GM18907 (cell line): ENCODE measurements around the gene NBPF3.
"Not testable (repeated sequence)": the region's sequence is repeated elsewhere in the genome, so short reads cannot be mapped to it uniquely, and the experiment has no call there.

Experiments
- ATAC-seq: cut with Tn5 transposase; IDR thresholded peaks from one replicate; pipeline ENCODE4 v1.9.1; 2021; ENCODE audit warnings: mild to moderate bottlenecking, moderate library complexity; ENCODE audit not compliant: unreplicated experiment

NBPF3 gene

DNA sequence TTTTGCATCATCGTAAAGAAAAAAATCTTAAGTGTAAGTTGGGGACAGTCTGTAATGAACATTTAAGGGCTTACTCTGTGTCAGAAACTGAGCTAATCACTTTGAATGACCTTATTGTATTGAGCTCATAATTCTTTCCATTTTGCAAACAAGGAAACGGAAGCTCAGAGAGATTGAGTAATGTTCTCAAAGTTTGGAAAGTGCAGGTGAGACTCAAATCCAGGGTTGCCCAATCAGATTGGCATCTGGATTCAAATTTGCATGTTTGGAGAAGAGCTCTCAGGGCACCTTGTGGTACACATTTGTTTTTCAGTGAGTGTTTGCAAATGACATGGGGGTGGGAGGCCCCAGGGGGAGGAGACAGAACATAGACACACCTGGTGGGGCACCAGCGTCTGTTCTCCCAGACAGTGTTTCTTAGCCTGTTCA lies 77.2 kb downstream of the NBPF3 start:
- no peak for ATAC-seq

DNA sequence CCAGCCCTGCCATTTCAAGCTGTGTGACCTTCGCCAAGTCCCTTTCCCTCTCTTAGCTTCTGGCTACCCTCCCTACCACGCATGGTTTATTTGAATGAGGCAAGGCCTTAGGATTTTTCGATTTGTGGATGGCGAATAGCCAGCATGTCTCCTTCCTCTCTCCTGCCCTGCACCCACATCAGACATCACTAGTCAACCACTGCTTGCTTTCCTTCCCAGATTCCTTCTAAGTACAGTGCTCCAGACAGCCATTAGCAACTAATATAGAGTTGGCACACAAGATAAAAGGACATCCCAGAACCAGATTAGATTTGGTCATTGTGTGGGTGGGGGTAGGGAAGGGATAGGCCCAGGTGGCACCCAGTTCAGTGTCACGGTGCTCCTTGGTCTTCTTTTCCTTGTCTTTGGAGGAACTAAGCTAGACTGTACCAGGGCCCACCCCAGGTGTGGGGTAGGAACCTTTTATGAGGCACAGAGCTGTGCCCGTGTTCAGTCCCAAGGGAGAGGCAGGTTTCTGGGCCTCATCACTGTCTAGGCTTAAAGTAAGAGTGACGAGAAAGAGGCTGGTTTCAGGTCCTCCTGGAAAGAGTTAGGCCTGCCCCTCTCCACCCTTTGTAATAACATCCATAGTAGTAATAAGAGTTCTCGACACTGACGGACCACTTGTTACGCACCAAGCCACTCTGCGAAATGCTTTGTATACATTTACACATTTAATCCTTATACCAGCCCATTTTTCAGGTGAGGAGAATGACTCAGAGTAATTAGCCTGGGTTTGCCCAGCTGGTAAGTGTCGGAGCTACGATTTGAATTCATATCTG lies 77.9 kb downstream of the NBPF3 start:
- no peak for ATAC-seq

DNA sequence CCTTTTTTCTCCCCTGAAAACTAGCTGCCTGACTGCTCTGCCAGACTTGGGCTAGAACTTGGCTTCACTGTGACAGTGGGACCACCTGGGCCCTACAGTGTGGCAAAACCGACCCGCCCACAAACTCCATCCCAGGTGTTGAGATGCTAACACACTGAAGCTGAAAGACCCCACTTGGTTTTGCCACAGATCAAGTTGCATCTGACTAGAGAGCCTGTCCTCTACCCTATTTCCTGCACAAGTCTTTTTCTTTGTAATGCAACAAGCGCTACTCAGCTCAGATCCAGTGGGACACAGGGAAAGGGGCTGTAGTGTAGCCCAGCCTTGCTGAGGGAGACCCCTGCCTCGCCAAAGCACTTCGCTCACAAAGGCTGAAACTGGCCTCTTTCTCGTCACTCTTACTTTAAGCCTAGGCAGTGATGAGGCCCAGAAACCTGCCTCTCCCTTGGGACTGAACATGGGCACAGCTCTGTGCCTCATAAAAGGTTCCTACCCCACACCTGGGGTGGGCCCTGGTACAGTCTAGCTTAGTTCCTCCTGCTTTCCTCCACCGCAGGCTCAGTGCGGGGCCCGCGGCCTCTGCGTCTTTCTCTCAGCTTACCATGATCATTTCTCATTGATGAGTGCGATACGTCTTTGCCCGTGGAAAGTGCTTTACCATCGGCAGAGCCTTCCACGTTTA lies 79.0 kb downstream of the NBPF3 start:
- ATAC-seq: no peak

DNA sequence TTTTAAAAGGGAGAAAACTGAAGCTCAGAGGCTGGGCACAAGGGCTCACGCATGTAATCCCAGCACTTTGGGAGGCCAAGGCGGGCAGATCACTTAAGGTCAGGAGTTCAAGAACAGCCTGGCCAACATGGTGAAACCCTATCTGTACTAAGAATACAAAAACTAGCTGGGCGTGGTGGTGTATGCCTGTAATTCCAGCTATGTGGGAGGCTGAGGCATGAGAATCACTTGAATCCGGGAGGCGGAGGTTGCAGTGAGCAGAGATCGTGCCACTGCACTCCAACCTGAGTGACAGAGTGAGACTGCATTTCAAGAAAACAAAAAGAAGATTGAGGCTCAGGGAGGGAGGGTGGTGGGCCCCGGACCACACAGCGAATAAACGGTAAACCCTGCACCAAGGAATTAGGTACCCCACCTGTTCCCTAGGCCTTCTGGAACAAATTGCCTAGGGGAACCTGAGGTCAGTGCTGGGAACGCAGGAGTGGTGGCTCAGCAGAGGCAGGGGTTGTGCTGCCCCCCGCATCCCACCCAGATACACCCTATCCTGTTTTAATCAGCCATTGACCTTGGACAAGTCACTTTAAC lies 79.6 kb downstream of the NBPF3 start:
- ATAC-seq: not testable (repeated sequence)

DNA sequence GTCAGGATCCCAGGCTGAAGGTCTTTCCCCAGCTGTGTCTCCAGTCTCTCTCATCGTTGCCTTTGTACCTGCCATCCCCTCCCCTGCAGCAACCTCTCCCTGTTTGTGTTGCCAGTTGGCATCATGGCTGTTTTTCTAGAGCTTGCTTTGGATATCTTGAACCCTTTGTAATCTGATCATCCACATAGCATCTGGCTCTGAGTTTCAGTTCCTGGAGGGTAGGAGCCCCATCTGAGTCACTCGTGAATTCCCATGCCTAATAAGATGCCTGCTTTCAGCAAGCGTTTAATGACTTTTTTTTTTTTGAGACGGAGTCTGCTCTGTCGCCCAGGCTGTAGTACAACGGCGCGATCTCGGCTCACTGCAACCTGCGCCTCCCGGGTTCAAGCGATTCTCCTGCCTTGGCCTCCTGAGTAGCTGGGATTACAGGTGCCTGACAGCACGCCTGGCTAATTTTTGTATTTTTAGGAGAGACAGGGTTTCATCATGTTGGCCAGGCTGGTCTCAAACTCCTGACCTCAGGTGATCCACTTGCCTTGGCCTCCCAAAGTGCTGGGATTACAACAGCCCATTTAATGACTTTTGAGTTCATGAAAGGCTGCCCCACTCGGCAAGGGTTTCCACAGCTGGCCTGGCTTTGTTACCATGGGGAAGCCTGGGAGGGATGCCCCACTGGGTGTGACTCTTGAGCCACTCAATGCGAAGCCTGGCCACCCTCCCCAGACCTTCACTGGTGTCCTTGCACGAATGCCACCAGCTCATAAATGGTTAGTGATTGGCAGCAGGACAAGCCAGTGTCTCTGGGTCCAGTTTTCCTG lies 81.2 kb downstream of the NBPF3 start:
- ATAC-seq: no peak

DNA sequence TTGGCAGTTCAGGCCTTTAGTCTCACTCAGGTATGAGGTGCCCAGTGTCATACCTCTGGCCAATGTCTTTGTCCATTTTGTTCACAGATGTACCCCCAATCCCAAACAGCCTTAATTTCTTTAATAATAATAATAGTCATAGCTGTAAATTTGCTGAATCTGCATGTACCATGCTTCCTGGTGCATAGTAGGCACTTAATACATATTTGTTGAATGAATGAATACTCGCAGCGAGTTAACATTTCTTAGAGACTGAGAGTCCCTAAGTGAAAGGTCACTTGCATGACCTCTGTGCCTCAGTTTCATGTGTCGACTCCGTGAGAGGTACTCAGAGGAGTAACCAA lies 81.8 kb downstream of the NBPF3 start:
- ATAC-seq: no peak

DNA sequence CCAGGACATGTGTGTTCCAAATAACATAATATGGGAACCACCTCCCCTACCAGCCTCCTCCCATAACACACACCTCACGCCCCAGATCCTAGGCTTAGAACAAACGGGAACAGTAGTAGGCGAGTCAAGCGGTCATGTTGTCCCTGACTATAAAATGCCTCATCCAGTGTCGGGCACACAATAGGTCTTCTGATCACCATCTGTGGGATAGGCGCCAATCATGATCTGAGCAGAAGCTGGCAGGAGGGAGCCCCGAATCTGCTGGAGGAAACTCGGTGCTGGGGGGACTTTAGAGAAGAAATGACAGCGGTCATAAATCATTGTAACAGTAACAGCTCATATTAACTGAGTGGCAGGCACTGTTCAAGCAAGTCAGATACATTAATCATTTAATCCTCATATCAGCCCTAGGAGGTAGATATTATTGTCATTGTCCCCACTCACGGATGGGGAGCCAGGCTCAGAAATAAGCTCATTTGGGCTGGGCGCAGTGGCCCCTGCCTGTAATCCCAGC lies 82.6 kb downstream of the NBPF3 start:
- no peak for ATAC-seq

DNA sequence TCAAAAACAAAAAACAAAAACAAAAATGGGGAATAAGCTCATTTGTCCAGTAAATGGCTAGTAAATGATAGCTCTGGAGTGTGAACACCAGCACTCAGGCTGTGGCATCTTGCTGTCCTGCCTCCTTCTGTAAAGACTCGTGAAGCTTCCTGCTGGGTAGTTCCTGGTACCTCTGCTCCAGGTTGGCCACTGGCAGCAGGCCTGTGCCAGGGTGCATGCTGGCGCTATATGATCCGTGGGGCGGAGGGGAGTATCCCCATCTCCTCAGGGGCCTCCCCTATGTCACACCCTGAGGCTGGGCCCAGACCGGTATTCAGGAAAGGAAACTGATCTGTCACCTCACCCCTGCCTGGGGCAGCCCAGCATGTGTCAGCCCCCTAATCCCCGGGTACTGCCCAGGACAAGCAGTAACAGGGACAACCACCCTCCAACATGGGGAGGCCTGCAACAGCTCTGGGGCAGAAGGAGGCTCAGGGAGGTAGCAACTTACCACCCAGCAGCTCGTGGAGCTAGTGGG lies 83.4 kb downstream of the NBPF3 start:
- no peak for ATAC-seq

DNA sequence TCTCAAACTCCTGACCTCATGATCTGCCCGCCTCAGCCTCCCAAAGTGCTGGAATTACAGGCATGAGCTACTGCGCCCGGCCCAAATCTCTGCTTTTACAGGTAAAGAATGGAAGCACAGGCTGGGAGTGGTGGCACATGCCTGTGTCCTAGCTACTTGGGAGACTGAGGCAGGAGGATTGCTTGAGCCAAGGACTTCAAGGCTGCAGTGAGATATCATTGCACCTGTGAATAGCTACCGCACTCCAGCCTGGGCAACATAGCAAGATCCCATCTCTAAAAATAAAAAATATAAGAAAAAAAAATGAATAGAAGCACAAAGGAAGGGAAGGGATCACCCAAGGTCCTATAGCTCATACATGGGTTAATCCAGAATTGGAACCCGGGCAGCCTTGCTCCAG lies 84.3 kb downstream of the NBPF3 start:
- no peak for ATAC-seq

DNA sequence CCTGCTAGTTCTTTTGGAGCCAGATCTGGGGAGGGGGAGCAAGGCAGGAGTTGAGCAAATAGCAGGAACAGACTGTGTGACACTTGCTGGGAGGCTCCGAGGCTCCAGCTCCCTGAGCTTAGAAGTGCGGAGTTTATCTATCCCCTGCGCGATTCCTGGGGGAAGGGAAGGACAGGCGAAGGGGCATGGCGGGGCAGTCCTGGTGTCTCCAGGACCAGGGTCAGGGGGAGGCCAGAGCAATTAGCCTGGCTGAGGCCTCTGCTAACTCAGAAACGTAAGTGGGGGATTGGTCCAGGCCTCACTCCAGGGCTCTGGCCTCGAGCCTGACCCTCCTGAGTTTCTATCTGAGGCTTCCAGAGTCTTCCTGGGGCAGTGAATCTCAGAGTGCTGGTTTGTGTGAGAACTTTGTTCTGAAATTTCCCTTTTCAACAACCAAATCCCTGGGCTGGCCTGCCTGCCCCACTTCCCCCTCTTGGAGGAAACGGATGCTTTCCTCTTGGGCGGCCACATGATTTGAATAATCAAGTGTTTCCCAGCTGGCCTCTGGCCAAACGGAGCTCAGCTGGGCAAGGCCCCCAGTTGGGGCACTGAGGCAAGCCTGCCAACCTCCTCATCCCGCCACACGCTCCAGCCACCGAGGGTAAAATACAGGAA lies 84.9 kb downstream of the NBPF3 start:
- ATAC-seq: no peak

DNA sequence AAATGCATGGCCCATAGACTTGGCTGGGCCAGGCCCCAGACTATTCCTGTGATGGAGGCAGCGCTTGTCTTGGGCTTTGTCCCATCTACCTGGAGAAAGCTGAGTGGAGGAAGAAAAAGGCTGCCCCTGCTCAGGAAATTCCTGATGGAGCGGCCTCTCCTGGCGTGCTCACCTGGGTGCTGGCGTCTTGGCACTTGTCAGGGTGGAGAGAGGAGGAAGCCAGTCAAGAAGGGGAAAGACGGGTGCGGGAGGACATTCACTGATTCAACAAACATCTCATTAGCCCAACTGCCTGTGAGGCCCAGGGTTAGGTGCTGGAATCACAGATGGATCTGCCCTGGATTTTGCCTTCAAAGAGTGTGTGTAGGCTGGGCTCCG lies 85.4 kb downstream of the NBPF3 start:
- ATAC-seq: no peak

DNA sequence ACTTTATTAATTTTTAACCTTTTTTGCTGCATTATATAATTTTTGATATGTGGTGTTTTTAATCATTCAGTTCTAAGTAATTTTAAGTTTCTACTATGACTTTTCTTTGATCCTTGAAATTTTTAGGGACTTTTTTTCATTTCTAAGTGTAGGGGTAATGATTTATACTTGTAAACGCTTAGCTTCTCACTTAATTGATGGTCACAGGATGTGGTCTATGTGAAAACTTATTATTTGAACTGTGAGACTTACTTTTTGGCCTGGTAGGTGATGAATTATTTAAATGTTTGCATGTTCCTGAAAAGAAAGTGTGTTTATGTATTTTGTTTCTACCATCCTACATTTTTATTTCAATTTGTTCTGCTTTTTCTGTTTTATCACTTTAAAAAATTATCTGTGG lies 86.5 kb downstream of the NBPF3 start:
- ATAC-seq: no peak

DNA sequence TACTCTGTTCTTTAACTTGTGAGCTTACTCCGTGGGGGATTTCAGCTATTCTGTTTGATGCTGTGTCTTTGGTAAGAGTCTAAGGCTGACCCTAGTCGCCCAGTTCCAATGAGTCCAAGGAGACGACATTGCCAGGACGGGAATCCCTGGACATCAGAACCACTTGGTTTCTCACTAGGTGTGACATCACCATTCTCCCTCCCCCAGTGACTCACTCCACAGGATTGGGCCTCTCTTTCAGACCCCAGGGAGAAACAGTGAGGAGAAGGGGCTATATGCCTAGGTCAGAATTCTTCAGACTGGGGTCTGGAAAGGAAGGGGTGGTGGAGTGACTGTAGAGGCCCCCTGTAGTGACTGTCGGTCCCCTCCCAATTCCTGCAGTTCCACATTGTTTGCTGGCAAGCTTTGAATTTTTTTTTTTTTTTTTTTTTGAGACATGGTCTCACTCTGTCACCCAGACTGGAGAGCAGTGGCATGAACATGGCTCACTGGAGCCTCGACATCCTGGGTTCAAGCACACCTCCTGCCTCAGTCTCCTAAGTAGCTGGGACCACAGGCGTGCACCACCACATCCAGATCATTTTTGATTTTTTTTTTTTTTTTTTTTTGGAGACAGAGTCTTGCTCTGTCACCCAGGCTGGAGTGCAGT lies 90.6 kb downstream of the NBPF3 start:
- no peak for ATAC-seq

DNA sequence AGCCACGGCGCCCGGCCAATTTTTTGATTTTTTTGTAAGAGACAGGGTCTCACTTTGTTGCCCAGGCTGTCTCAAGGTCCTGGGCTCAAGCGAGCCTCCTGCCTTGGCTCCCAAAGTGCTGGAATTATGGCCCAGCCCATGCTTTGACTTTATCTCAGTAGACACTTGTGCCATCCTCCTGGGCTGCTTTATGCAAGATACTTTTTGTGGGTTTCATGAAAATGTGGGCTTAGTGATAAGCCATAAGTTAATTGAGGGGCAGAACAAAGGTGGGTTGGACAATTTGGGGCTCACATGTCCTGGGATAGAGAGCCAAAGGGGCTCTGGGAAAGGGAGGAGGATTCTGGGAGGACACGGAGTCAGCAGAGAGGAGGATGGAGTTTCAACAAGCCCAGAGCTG lies 91.3 kb downstream of the NBPF3 start:
- ATAC-seq: no peak

DNA sequence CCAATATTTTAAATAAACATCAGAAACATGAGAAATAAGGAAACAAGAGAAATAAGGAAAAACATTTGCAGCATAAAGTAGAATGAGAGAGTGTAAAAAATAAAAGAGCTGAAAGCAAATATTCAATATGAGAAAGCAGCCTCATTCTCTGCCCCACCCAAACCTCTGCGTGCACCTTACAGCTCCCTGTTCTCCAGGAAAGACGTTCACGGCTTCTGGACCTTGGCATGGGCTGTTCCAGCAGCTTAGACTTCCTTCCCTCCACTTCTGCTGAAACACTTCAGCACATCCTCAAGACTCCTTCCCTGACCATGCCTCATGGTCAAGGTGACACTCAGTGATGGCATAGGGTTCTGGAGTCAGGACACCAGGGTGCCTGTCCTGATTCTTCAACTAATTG lies 92.6 kb downstream of the NBPF3 start:
- ATAC-seq: no peak

DNA sequence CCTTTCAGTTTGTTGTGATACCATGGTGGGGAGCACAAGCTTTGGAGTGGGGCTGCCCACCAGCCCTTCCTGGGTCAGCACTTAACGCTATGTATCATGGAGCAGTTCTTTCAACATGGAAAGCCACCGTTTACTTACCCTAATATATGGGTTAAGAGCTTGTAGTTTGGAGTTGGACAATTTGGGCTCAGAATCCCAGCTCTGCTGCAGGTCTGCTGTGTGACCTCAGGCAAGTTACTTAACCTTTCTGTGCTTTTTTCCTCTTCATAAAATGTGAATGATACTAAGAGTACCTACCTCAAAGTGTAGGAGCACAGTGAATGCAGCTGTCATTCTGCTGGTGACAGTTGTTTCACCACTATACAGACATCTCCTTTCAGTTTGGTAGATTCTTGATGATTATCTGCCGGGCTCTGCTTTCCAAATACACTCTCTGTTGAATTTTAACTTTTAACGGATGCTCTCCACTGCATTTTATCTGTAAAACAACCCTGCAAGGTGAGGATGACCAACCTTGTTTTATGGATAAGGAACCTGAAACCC lies 93.1 kb downstream of the NBPF3 start:
- no peak for ATAC-seq

DNA sequence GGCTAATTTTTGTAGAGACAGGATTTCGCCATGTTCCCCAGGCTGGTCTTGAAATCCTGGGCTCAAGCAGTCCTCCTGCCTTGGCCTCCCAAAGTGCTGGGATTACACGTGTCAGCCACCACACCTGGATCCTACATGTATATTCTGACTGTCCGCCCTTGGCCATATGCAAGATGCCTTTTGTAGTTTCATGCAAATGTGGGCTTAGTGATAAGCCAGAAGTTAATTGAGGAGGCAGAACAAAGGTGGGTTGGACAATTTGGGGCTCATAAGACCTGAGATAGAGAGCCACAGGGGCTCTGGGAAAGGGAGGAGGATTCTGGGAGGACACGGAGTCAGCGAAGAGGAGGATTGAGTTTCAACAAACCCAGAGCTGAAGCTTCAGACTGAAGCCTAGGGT lies 94.2 kb downstream of the NBPF3 start:
- no peak for ATAC-seq
